CD4-positive, alpha-beta T cell treated with Interleukin-10 for 1 hour (primary cell): ENCODE measurements around the gene UGP2.
"Not testable (repeated sequence)": the region's sequence is repeated elsewhere in the genome, so short reads cannot be mapped to it uniquely, and the experiment has no call there.

Experiments
- DNase-seq: peaks from one replicate; pipeline ENCODE4 v3.0.0-alpha.2; 2020

Gene UGP2

GRCh38 chr2:63841254-63842022 is at the start of gene UGP2:
Gene UGP2 (plus strand): TSS chr2:63841896. CDS start chr2:63842186, 290 bp downstream.
- DNase-seq, result peak; percentile 87

- DNase-seq, result no peak
These were observed 49.2 kb upstream of the UGP2 start for GRCh38 chr2:63792530-63792929.

- DNase-seq, result no peak
These were observed 45.3 kb upstream of the UGP2 start for GRCh38 chr2:63796366-63796765.

- no peak for DNase-seq
These were observed 44.9 kb upstream of the UGP2 start for GRCh38 chr2:63796796-63797195.

GRCh38 chr2:63801455-63801854 is 40.2 kb upstream of the UGP2 start:
- no peak for DNase-seq

GRCh38 chr2:63805412-63805811 is 36.3 kb upstream of the UGP2 start:
- DNase-seq, result no peak

- not testable (repeated sequence) for DNase-seq
These were observed 33.7 kb upstream of the UGP2 start for GRCh38 chr2:63808036-63808435.

GRCh38 chr2:63808911-63809310 is 32.8 kb upstream of the UGP2 start:
- DNase-seq, result not testable (repeated sequence)

GRCh38 chr2:63811063-63811462 is 30.6 kb upstream of the UGP2 start:
- no peak for DNase-seq

GRCh38 chr2:63811870-63812269 is 29.8 kb upstream of the UGP2 start:
- not testable (repeated sequence) for DNase-seq

- DNase-seq, result no peak
These were observed 27.6 kb upstream of the UGP2 start for GRCh38 chr2:63814114-63814513.

GRCh38 chr2:63817382-63817781 is 24.3 kb upstream of the UGP2 start:
- no peak for DNase-seq

GRCh38 chr2:63818271-63818670 is 23.4 kb upstream of the UGP2 start:
- no peak for DNase-seq

GRCh38 chr2:63819256-63819655 is 22.4 kb upstream of the UGP2 start:
- DNase-seq, result no peak

- no peak for DNase-seq
These were observed 21.7 kb upstream of the UGP2 start for GRCh38 chr2:63819765-63820717.

- no peak for DNase-seq
These were observed 20.7 kb upstream of the UGP2 start for GRCh38 chr2:63820969-63821368.

- no peak for DNase-seq
These were observed 20.3 kb upstream of the UGP2 start for GRCh38 chr2:63821396-63821795.

GRCh38 chr2:63822478-63822877 is 19.2 kb upstream of the UGP2 start:
- no peak for DNase-seq

- no peak for DNase-seq
These were observed 13.9 kb upstream of the UGP2 start for GRCh38 chr2:63827749-63828148.

GRCh38 chr2:63831176-63831575 is 10.5 kb upstream of the UGP2 start:
- DNase-seq, result no peak

- no peak for DNase-seq
These were observed 7.3 kb upstream of the UGP2 start for GRCh38 chr2:63834401-63834800.

- DNase-seq, result no peak
These were observed 4.6 kb upstream of the UGP2 start for GRCh38 chr2:63837036-63837594.

- no peak for DNase-seq
These were observed 1.5 kb upstream of the UGP2 start for GRCh38 chr2:63840081-63840784.
